ENCODE data around the gene ZYX. TPM values are rescaled to one million over a fixed set of nuclear protein-coding genes. Genes with fewer than 3 reads are reported as not detected.

The ZYX gene
- total RNA-seq: 69.8 TPM
- long read RNA-seq, transcript ZYX-201 (10 exons, 2,493 nt): major isoform, 90 of 299 reads
- long read RNA-seq, partial matches to known transcripts: 80 of 299 reads
- long read RNA-seq, other reads (novel, unspliced or antisense): 126 of 299 reads

GRCh38 chr7:143380646-143381426 is at the start of gene ZYX:
TSS of gene ZYX (plus strand) at chr7:143381345. CDS start at chr7:143381572, 227 bp downstream.
- DNase-seq (peak; percentile 98), ATAC-seq (ENCODE audit: poor library complexity) (peak; percentile 93)
- intact Hi-C loops (cut with DNase I): loop anchor here (10.0 kb wide), 1 partner anchor 96 kb away; the partner anchor contains the start of genes CASP2 and TMEM139

- DNase-seq (no peak), ATAC-seq (ENCODE audit: poor library complexity) (no peak)
- intact Hi-C loops (cut with DNase I): no loop called here
These were observed 46.9 kb upstream of the ZYX start for GRCh38 chr7:143334244-143334643.

- intact Hi-C loops (cut with DNase I): no loop called here
- DNase-seq (no peak), ATAC-seq (ENCODE audit: poor library complexity) (no peak)
These were observed 43.9 kb upstream of the ZYX start for GRCh38 chr7:143337216-143337615.

- ATAC-seq (ENCODE audit: poor library complexity) (no peak), DNase-seq (no peak)
- intact Hi-C loops (cut with DNase I): no loop called here
These were observed 39.3 kb upstream of the ZYX start for GRCh38 chr7:143341842-143342241.

- DNase-seq: no peak
- intact Hi-C loops (cut with DNase I): no loop called here
- ATAC-seq (ENCODE audit: poor library complexity): no peak
These were observed 37.5 kb upstream of the ZYX start for GRCh38 chr7:143343596-143343995.

- intact Hi-C loops (cut with DNase I): no loop called here
- ATAC-seq (ENCODE audit: poor library complexity): peak; percentile 72
These were observed 35.7 kb upstream of the ZYX start for GRCh38 chr7:143345428-143345900.

GRCh38 chr7:143346018-143346417 is 35.1 kb upstream of the ZYX start:
- DNase-seq: no peak
- ATAC-seq (ENCODE audit: poor library complexity): no peak
- intact Hi-C loops (cut with DNase I): no loop called here

More at GRCh38 chr7:143345428-143345900, 35.7 kb upstream of the ZYX start:
- DNase-seq: peak; percentile 66

- DNase-seq: no peak
- no peak for ATAC-seq (ENCODE audit: poor library complexity)
- intact Hi-C loops (cut with DNase I): no loop called here
These were observed 33.2 kb upstream of the ZYX start for GRCh38 chr7:143347950-143348349.

GRCh38 chr7:143351060-143351459 is 30.1 kb upstream of the ZYX start:
- DNase-seq (no peak), ATAC-seq (ENCODE audit: poor library complexity) (no peak)
- intact Hi-C loops (cut with DNase I): no loop called here

- intact Hi-C loops (cut with DNase I): no loop called here
- ATAC-seq (ENCODE audit: poor library complexity): no peak
- DNase-seq: no peak
These were observed 29.6 kb upstream of the ZYX start for GRCh38 chr7:143351574-143351973.

- DNase-seq: no peak
- intact Hi-C loops (cut with DNase I): no loop called here
- no peak for ATAC-seq (ENCODE audit: poor library complexity)
These were observed 28.6 kb upstream of the ZYX start for GRCh38 chr7:143352531-143353002.

GRCh38 chr7:143354376-143354775 is 26.8 kb upstream of the ZYX start:
- ATAC-seq (ENCODE audit: poor library complexity) (no peak), DNase-seq (no peak)
- intact Hi-C loops (cut with DNase I): no loop called here

GRCh38 chr7:143354965-143355364 is 26.2 kb upstream of the ZYX start:
- intact Hi-C loops (cut with DNase I): no loop called here
- DNase-seq (no peak), ATAC-seq (ENCODE audit: poor library complexity) (no peak)

- intact Hi-C loops (cut with DNase I): no loop called here
- DNase-seq (no peak), ATAC-seq (ENCODE audit: poor library complexity) (no peak)
These were observed 25.4 kb upstream of the ZYX start for GRCh38 chr7:143355450-143356385.

- no peak for ATAC-seq (ENCODE audit: poor library complexity)
- intact Hi-C loops (cut with DNase I): no loop called here
- no peak for DNase-seq
These were observed 24.6 kb upstream of the ZYX start for GRCh38 chr7:143356414-143357050.

- no peak for ATAC-seq (ENCODE audit: poor library complexity)
- no peak for DNase-seq
- intact Hi-C loops (cut with DNase I): no loop called here
These were observed 22.5 kb upstream of the ZYX start for GRCh38 chr7:143358626-143359025.

- DNase-seq (no peak), ATAC-seq (ENCODE audit: poor library complexity) (no peak)
- intact Hi-C loops (cut with DNase I): no loop called here
These were observed 21.3 kb upstream of the ZYX start for GRCh38 chr7:143359771-143360353.

GRCh38 chr7:143360788-143361551 is 20.2 kb upstream of the ZYX start:
- ATAC-seq (ENCODE audit: poor library complexity) (no peak), DNase-seq (no peak)
- intact Hi-C loops (cut with DNase I): no loop called here
